Fibroblast of lung (primary cell): ENCODE measurements around the gene COBL. TPM values are rescaled to one million over a fixed set of nuclear protein-coding genes. Genes with fewer than 3 reads are reported as not detected.

Experiments
- DNase-seq, 2 donors: peaks; one replicate each; pipeline versions ENCODE4 v3.0.0 to v3.0.0-alpha.2; 2010; ENCODE audit warnings: low read depth in 2 of 2
- H2AFZ ChIP-seq: 2 replicates; pipeline ENCODE4 v1.5.1; 2012; ENCODE audit warnings: low read length, control low read depth, inconsistent platforms
- H3K27ac ChIP-seq: 2 replicates; pipeline ENCODE4 v1.5.1; 2011; ENCODE audit warnings: low read length, control low read depth; ENCODE audit not compliant: insufficient read depth
- H3K27me3 ChIP-seq: 2 replicates; pipeline ENCODE4 v1.5.1; 2011; ENCODE audit warnings: mild to moderate bottlenecking, low read length; ENCODE audit not compliant: control insufficient read depth, insufficient read depth
- H3K36me3 ChIP-seq: 2 replicates; pipeline ENCODE4 v1.5.1; 2011; ENCODE audit warnings: low read length; ENCODE audit not compliant: control insufficient read depth, insufficient read depth
- H3K4me1 ChIP-seq: 2 replicates; pipeline ENCODE4 v1.5.1; 2011; ENCODE audit warnings: low read length; ENCODE audit not compliant: control insufficient read depth, insufficient read depth; ENCODE audit errors: extremely low read depth
- H3K4me2 ChIP-seq: 2 replicates; pipeline ENCODE4 v1.5.1; 2011; ENCODE audit warnings: low read length, control low read depth; ENCODE audit not compliant: insufficient read depth; ENCODE audit errors: extremely low read depth
- H3K4me3 ChIP-seq, 4 experiments: fragments of 200-600 bp in 1 of 4; sonication (generic) in 1 of 4; replicated peaks in 1 of 4; 2 replicates each; pipeline ENCODE4 v1.5.1; 2011 to 2016; ENCODE audit warnings: low read length in 4 of 4, low read depth in 3 of 4, mild to moderate bottlenecking in 3 of 4, control low read depth in 2 of 4, inconsistent platforms in 1 of 4, mixed read lengths in 1 of 4; ENCODE audit not compliant: insufficient read depth in 1 of 4; ENCODE audit errors: control extremely low read depth in 1 of 4
- H3K79me2 ChIP-seq: 2 replicates; pipeline ENCODE4 v1.5.1; 2012; ENCODE audit warnings: mild to moderate bottlenecking, low read length, inconsistent platforms; ENCODE audit not compliant: control insufficient read depth, insufficient read depth
- H3K9ac ChIP-seq: 2 replicates; pipeline ENCODE4 v1.5.1; 2011; ENCODE audit warnings: mild to moderate bottlenecking, low read length, control low read depth; ENCODE audit not compliant: insufficient read depth
- H3K9me3 ChIP-seq: 2 replicates; pipeline ENCODE4 v1.5.1; 2012; ENCODE audit warnings: low read depth, low read length; ENCODE audit not compliant: control insufficient read depth, insufficient read depth
- H4K20me1 ChIP-seq: 2 replicates; pipeline ENCODE4 v1.5.1; 2011; ENCODE audit warnings: low read length; ENCODE audit not compliant: control insufficient read depth, insufficient read depth; ENCODE audit errors: extremely low read depth
- EZH2 ChIP-seq: IDR thresholded peaks from 2 replicates; pipeline ENCODE4 v1.5.1; 2012; ENCODE audit warnings: low read length, control low read depth, mild to moderate bottlenecking; ENCODE audit errors: missing control alignments
- polyA plus RNA-seq, 2 donors: library from polyadenylated mRNA; depleted of rRNA in 1 of 2; stranded (reverse) in 1 of 2; unstranded in 1 of 2; fragments of >200 nt; gene quantifications; 2 replicates each; pipeline ENCODE4 v1.2.1, GENCODE V29; 2011 to 2012; ENCODE audit warnings: missing spikeins in 1 of 2
- total RNA-seq: library from RNA; depleted of rRNA; stranded (reverse); fragments of >200 nt; gene quantifications from 2 replicates; pipeline ENCODE4 v1.2.1, GENCODE V29; 2014
- TF ChIP-seq, protein P1 (sequence below), 2 donors: IDR thresholded peaks in 1 of 2; conservative IDR thresholded peaks in 1 of 2; 1 replicate in 1 of 2; 2 replicates in 1 of 2; pipeline ENCODE4 v1.5.1; 2011 to 2012; ENCODE audit warnings: low read length in 2 of 2, control low read depth in 1 of 2, inconsistent platforms in 1 of 2, low read depth in 1 of 2, mild to moderate bottlenecking in 1 of 2

The COBL gene
- total and polyA plus RNA-seq, 2 donors (not counting 1 experiment from before 2014, with no cell fraction given): 0.10 to 0.33 TPM

DNA sequence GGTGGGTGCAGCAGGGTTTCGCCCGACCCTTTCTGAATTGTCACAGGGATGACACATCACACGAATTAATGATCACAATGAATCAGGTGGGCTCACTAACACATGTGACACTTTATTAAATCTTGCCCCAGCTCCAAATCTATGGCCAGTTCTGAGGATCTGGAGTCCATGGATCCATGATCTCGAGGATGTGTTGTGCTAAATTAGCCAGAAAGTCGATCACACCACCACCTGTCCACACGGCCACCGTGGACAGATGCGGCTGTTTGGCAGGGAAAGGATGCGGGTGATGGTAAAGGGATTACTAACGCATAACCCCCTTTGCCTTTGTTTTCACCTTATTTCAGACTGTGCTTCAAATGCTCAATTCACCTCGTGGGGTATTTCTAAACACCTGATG, 96.4 kb downstream of the COBL start:
- no peak overlapping the region for H3K27ac ChIP-seq
- no peaks in the 10 kb centered on the region for H3K27me3 ChIP-seq
- no peaks in the 10 kb centered on the region for H3K9me3 ChIP-seq
- no peak overlapping the region for H3K4me3 ChIP-seq
- no peak overlapping the region for H3K9ac ChIP-seq
- DNase-seq: no peak
- no peaks in the 10 kb centered on the region for H3K4me1 ChIP-seq
- TF ChIP-seq, protein P1, sequence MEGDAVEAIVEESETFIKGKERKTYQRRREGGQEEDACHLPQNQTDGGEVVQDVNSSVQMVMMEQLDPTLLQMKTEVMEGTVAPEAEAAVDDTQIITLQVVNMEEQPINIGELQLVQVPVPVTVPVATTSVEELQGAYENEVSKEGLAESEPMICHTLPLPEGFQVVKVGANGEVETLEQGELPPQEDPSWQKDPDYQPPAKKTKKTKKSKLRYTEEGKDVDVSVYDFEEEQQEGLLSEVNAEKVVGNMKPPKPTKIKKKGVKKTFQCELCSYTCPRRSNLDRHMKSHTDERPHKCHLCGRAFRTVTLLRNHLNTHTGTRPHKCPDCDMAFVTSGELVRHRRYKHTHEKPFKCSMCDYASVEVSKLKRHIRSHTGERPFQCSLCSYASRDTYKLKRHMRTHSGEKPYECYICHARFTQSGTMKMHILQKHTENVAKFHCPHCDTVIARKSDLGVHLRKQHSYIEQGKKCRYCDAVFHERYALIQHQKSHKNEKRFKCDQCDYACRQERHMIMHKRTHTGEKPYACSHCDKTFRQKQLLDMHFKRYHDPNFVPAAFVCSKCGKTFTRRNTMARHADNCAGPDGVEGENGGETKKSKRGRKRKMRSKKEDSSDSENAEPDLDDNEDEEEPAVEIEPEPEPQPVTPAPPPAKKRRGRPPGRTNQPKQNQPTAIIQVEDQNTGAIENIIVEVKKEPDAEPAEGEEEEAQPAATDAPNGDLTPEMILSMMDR (conservative IDR thresholded peaks at IDR 0.05 in 1 of 2, IDR thresholded peaks at IDR 0.05 in 1 of 2; ENCODE audit: low read depth in 1 of 2, low read length in 2 of 2): no peak
- TF ChIP-seq EZH2: no peak
- no peak overlapping the region for H2AFZ ChIP-seq
- no peak overlapping the region for H3K4me2 ChIP-seq
- no peaks in the 10 kb centered on the region for H4K20me1 ChIP-seq
- H3K79me2 ChIP-seq: no peaks in the 10 kb centered on the region
- no peaks in the 10 kb centered on the region for H3K36me3 ChIP-seq

DNA sequence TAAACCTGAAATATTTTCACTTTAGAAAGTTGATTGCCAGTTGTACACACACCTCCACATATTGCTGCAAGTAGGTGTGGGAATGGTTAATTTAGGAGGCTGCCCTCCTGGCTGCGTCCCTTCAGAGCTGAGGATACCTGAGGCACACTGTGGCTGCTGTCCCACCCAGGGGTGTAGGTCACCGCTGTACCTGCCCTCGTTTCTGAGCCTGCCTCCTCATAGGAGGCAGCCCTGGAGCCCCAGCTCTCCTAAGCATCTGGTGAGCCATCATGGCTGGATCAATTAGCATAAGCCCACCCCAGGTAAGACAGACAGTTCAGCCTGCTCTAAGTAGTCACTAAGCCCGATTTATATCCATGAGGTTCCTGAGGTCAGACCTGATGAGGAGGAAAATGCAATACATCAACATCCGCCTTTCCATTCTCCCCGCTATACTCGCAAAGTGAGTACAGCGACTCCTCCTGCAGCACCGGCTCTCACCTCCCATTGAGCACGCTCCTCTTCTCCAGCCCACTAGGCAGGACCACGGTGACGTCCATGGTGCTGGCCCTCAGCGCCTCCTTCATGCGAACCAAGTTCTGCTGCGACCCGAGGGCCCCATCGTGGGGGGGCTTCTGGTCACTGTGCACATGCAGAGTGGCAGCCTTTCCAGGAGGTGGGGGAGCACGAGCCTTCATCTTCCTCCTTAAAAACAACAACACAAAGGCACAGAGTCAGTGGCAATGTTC, 97.2 kb downstream of the COBL start:
- no peaks in the 10 kb centered on the region for H4K20me1 ChIP-seq
- H3K27ac ChIP-seq: no peak overlapping the region
- TF ChIP-seq, protein P1 (conservative IDR thresholded peaks at IDR 0.05 in 1 of 2, IDR thresholded peaks at IDR 0.05 in 1 of 2; ENCODE audit: low read depth in 1 of 2, low read length in 2 of 2): no peak
- no peak for TF ChIP-seq EZH2
- H2AFZ ChIP-seq: no peak overlapping the region
- no peaks in the 10 kb centered on the region for H3K9me3 ChIP-seq
- H3K36me3 ChIP-seq: no peaks in the 10 kb centered on the region
- DNase-seq: no peak
- no peak overlapping the region for H3K4me3 ChIP-seq
- H3K27me3 ChIP-seq: no peaks in the 10 kb centered on the region
- no peaks in the 10 kb centered on the region for H3K79me2 ChIP-seq
- no peak overlapping the region for H3K9ac ChIP-seq
- H3K4me1 ChIP-seq: no peaks in the 10 kb centered on the region
- no peak overlapping the region for H3K4me2 ChIP-seq

- Histone ChIP-seq H3K4me1 (no peaks in the 10 kb centered on the region), H4K20me1 (no peaks in the 10 kb centered on the region), H3K79me2 (no peaks in the 10 kb centered on the region), H3K4me2 (no peak overlapping the region), H3K27me3 (no peaks in the 10 kb centered on the region), H3K36me3 (no peaks in the 10 kb centered on the region), H3K27ac (no peak overlapping the region), H2AFZ (no peak overlapping the region), H3K4me3 (no peak overlapping the region), H3K9me3 (no peaks in the 10 kb centered on the region), H3K9ac (no peak overlapping the region)
- TF ChIP-seq, protein P1 (conservative IDR thresholded peaks at IDR 0.05 in 1 of 2, IDR thresholded peaks at IDR 0.05 in 1 of 2; ENCODE audit: low read depth in 1 of 2, low read length in 2 of 2): no peak
- TF ChIP-seq EZH2: no peak
- DNase-seq: no peak
Measured at GRCh38 chr7:51217804-51218203, 98.8 kb downstream of the COBL start.
